ENCODE results near the gene HOXD11.
A peak's percentile ranks its signal among the peaks of the same experiment; 100 is the strongest.

The HOXD11 gene

GRCh38 chr2:176140513-176141317, 33.6 kb downstream of the HOXD11 start:
- Histone ChIP-seq H3K27me3 (no peaks in the 10 kb centered on the region), H3K4me1 (no peaks in the 10 kb centered on the region), H3K36me3 (no peaks in the 10 kb centered on the region), H3K9me3 (no peaks in the 10 kb centered on the region), H3K4me3 (ENCODE audit: low read depth, low read length) (peak overlapping the region; percentile 60)
- DNase-seq, result peak; percentile 85
- peak; percentile 62 for TF ChIP-seq CTCF (IDR thresholded peaks at IDR 0.05; ENCODE audit: low read depth, low read length)

DNA sequence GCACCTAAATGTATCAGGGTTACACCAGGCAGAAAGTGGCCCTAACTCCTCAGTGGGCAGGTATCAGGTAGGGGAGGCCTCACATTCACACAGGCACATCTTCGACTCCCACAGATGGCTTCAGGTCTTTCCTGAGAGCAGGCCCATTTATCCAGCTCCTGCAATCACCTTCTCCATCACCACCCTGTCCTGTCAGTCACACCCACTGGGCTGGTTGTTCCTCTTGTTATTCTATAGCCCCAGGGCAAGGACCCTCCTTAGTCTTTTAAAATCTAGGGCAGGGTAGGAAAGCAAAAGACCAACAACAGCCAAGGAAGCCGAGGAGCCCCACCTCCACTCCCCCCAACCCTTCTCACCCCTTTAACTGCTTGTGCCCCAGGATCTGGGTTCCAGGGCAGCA, 35.2 kb downstream of the HOXD11 start:
- no peaks in the 10 kb centered on the region for H3K36me3 ChIP-seq
- TF ChIP-seq CTCF (IDR thresholded peaks at IDR 0.05; ENCODE audit: low read depth, low read length), result no peak
- no peaks in the 10 kb centered on the region for H3K27me3 ChIP-seq
- H3K9me3 ChIP-seq, result no peaks in the 10 kb centered on the region
- H3K4me3 ChIP-seq (ENCODE audit: low read depth, low read length), result no peak overlapping the region
- no peak for DNase-seq
- H3K4me1 ChIP-seq, result no peaks in the 10 kb centered on the region

GRCh38 chr2:176145085-176145969, 38.2 kb downstream of the HOXD11 start:
- no peak for TF ChIP-seq CTCF (IDR thresholded peaks at IDR 0.05; ENCODE audit: low read depth, low read length)
- DNase-seq, result no peak
- Histone ChIP-seq H3K4me1 (no peaks in the 10 kb centered on the region), H3K9me3 (no peaks in the 10 kb centered on the region), H3K27me3 (no peaks in the 10 kb centered on the region), H3K36me3 (no peaks in the 10 kb centered on the region), H3K4me3 (ENCODE audit: low read depth, low read length) (no peak overlapping the region)

DNA sequence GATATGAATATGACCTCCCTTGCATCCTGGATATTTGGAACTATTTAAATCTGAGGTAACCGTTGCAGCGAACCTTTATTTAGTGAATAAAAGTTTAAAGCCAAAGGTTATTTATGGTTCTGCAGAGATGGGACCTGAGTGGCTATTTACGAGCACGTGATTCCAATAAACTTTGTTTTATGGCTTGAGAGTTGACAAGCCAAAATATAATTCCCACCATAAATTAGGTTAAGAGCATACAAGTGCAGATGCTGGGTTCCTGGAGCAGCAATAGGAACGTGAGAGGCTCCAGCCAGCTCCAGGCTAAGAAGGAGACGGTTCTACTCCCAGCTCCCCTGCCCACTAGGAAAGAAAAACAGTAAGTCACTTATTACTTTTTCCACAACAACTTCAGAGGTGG, 39.0 kb downstream of the HOXD11 start:
- no peaks in the 10 kb centered on the region for H3K4me1 ChIP-seq
- H3K4me3 ChIP-seq (ENCODE audit: low read depth, low read length), result no peak overlapping the region
- H3K9me3 ChIP-seq, result no peaks in the 10 kb centered on the region
- DNase-seq, result no peak
- H3K27me3 ChIP-seq, result no peaks in the 10 kb centered on the region
- TF ChIP-seq CTCF (IDR thresholded peaks at IDR 0.05; ENCODE audit: low read depth, low read length), result no peak
- H3K36me3 ChIP-seq, result no peaks in the 10 kb centered on the region

- Histone ChIP-seq H3K4me1 (no peaks in the 10 kb centered on the region), H3K27me3 (no peaks in the 10 kb centered on the region), H3K9me3 (no peaks in the 10 kb centered on the region), H3K4me3 (ENCODE audit: low read depth, low read length) (no peak overlapping the region), H3K36me3 (no peaks in the 10 kb centered on the region)
- no peak for TF ChIP-seq CTCF (IDR thresholded peaks at IDR 0.05; ENCODE audit: low read depth, low read length)
- no peak for DNase-seq
Measured at GRCh38 chr2:176146645-176147044, 39.6 kb downstream of the HOXD11 start.

All from BE2C (cell line).